GM13976 (cell line): Measurements from ENCODE around the gene PHF2.

Experiments
- DNase-seq: peaks from one replicate; pipeline ENCODE4 v3.0.0; 2012; ENCODE audit warnings: low spot score
- CTCF ChIP-seq: IDR thresholded peaks from 2 replicates; pipeline ENCODE4 v1.5.1; 2012; ENCODE audit warnings: borderline replicate concordance, mild to moderate bottlenecking; ENCODE audit not compliant: insufficient read depth; ENCODE audit errors: extremely low read depth, missing control alignments, control extremely low read depth
- in situ Hi-C: fragments of 300-500 bp; cut with MboI; formaldehyde crosslinking; loops from one replicate; pipeline ENCODE4 v1.12.0; 2022; ENCODE audit warnings: low sequenced_read_pairs, mixed read lengths, inconsistent platforms; ENCODE audit not compliant: unreplicated experiment

Gene PHF2

GRCh38 chr9:93555370-93555769 is 21.0 kb upstream of the PHF2 start:
- in situ Hi-C loops: loop anchor here (25.0 kb wide), 1 partner anchor 393 kb away; no protein-coding TSS in a partner anchor
- DNase-seq: no peak
- TF ChIP-seq CTCF: no peak

- TF ChIP-seq CTCF: no peak
- in situ Hi-C loops: loop anchor here (25.0 kb wide), 1 partner anchor 395 kb away; no protein-coding TSS in a partner anchor
- DNase-seq: no peak
Measured at GRCh38 chr9:93557366-93558137, 18.8 kb upstream of the PHF2 start.

- no peak for TF ChIP-seq CTCF
- in situ Hi-C loops: loop anchor here (25.0 kb wide), 1 partner anchor 396 kb away; no protein-coding TSS in a partner anchor
- no peak for DNase-seq
Measured at GRCh38 chr9:93558503-93558902, 17.9 kb upstream of the PHF2 start.

GRCh38 chr9:93560991-93561390 is 15.4 kb upstream of the PHF2 start:
- in situ Hi-C loops: loop anchor here (25.0 kb wide), 1 partner anchor 399 kb away; no protein-coding TSS in a partner anchor
- DNase-seq: no peak
- no peak for TF ChIP-seq CTCF

GRCh38 chr9:93562157-93562556 is 14.2 kb upstream of the PHF2 start:
- TF ChIP-seq CTCF: no peak
- in situ Hi-C loops: loop anchor here (25.0 kb wide), 1 partner anchor 400 kb away; no protein-coding TSS in a partner anchor

GRCh38 chr9:93565089-93565488 is 11.3 kb upstream of the PHF2 start:
- no peak for TF ChIP-seq CTCF
- DNase-seq: no peak
- in situ Hi-C loops: loop anchor here (25.0 kb wide), 1 partner anchor 403 kb away; no protein-coding TSS in a partner anchor

More at GRCh38 chr9:93562157-93562556, 14.2 kb upstream of the PHF2 start:
- DNase-seq: no peak
